CD8-positive, alpha-beta memory T cell (primary cell): ENCODE results near the gene PIP4K2A. TPM values are rescaled to one million over a fixed set of nuclear protein-coding genes. Genes with fewer than 3 reads are reported as not detected.

ENCODE experiments used
- CTCF ChIA-PET: fragments of 350-600 bp; sonication (Branson Sonifier 250); formaldehyde crosslinking; loops from one replicate; lab custom pipeline; 2021; ENCODE audit warnings: antibody characterized with exemption; lab: Charles Lee
- POLR2A ChIA-PET: fragments of 350-600 bp; sonication (Branson Sonifier 250); formaldehyde crosslinking; loops from one replicate; lab custom pipeline; 2021; ENCODE audit warnings: antibody characterized with exemption; lab: Charles Lee
- DNase-seq, 5 donors: peaks; one replicate each; pipeline versions ENCODE4 v3.0.0 to v3.0.0-alpha.2; 2020 to 2022; ENCODE audit warnings: mixed read lengths in 1 of 5
- H3K27ac ChIP-seq: one replicate; pipeline ENCODE4 v1.7.0; 2013; ENCODE audit warnings: low read depth, mild to moderate bottlenecking, low read length, moderate library complexity
- H3K27me3 ChIP-seq: 2 replicates; pipeline ENCODE4 v1.7.0; 2013; ENCODE audit warnings: low read length, mild to moderate bottlenecking; ENCODE audit not compliant: insufficient read depth, poor library complexity, severe bottlenecking
- H3K36me3 ChIP-seq: 2 replicates; pipeline ENCODE4 v1.7.0; 2013; ENCODE audit warnings: mild to moderate bottlenecking, low read length, moderate library complexity; ENCODE audit not compliant: insufficient read depth
- H3K4me1 ChIP-seq: 2 replicates; pipeline ENCODE4 v1.7.0; 2013; ENCODE audit warnings: mild to moderate bottlenecking, low read length, moderate library complexity; ENCODE audit not compliant: insufficient read depth
- H3K4me3 ChIP-seq: 2 replicates; pipeline ENCODE4 v1.7.0; 2013; ENCODE audit warnings: mild to moderate bottlenecking, low read length
- H3K9me3 ChIP-seq: 2 replicates; pipeline ENCODE4 v1.7.0; 2013; ENCODE audit warnings: mild to moderate bottlenecking, low read length
- H3K27ac Mint-ChIP-seq, 8 donors: one replicate each; pipeline ENCODE4 v1.8.0; 2020 to 2021; ENCODE audit warnings: mixed read lengths in 8 of 8, mild to moderate bottlenecking in 6 of 8, inconsistent platforms in 3 of 8, moderate library complexity in 3 of 8
- H3K27me3 Mint-ChIP-seq, 2 donors: one replicate each; pipeline ENCODE4 v1.8.0; 2020 to 2021; ENCODE audit warnings: mixed read lengths in 2 of 2, mild to moderate bottlenecking in 1 of 2, moderate library complexity in 1 of 2
- H3K36me3 Mint-ChIP-seq, 3 donors: one replicate each; pipeline ENCODE4 v1.8.0; 2020 to 2021; ENCODE audit warnings: mixed read lengths in 3 of 3, inconsistent platforms in 1 of 3, mild to moderate bottlenecking in 1 of 3
- H3K4me1 Mint-ChIP-seq, 3 donors: one replicate each; pipeline ENCODE4 v1.8.0; 2020 to 2021; ENCODE audit warnings: mixed read lengths in 3 of 3, inconsistent platforms in 1 of 3, mild to moderate bottlenecking in 1 of 3
- H3K4me3 Mint-ChIP-seq, 7 donors: one replicate each; pipeline ENCODE4 v1.8.0; 2020 to 2021; ENCODE audit warnings: mixed read lengths in 7 of 7, mild to moderate bottlenecking in 6 of 7, moderate library complexity in 4 of 7, inconsistent platforms in 2 of 7
- H3K9me3 Mint-ChIP-seq, 5 donors: one replicate each; pipeline ENCODE4 v1.8.0; 2020 to 2022; ENCODE audit warnings: mixed read lengths in 5 of 5, mild to moderate bottlenecking in 3 of 5, moderate library complexity in 2 of 5, inconsistent platforms in 1 of 5
- polyA plus RNA-seq: library from polyadenylated mRNA; unstranded; fragments of 300-500 nt; fragmentation: Illumina TruSeq; gene quantifications from one replicate; pipeline ENCODE4 v1.2.3, GENCODE V29; 2021
- total RNA-seq, 2 experiments: library from RNA; stranded (reverse); gene quantifications; one replicate each; pipeline ENCODE4 v1.2.3, GENCODE V29; 2021

The PIP4K2A gene
- total and polyA plus RNA-seq, 3 experiments from 2014 or later, result 116 to 130 (median 120) TPM

DNA sequence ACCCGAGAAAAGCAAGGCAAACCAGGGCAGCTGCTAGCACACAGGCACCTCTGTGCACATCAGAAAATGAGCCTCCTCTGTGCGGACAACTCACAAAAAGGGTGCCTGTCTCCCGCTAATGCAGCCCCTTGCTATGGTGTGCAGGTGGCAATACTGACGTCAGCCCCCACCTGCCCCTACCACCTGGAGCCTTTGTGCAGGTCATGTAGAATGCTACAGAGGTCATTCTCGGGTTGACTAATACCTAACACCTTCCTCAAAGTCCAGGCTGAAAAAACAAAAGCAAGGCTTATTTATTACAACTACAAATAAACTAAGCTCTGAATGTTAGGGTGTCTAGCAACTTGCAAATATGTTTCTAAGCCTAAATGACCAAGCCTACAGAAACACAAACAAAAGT lies 13.9 kb downstream of the PIP4K2A start:
- Histone ChIP-seq H3K27ac (no peak overlapping the region), H3K4me1 (peaks cover 92% of the 10 kb centered on the region), H3K9me3 (no peaks in the 10 kb centered on the region), H3K4me3 (peak overlapping the region; percentile 17), H3K27me3 (no peaks in the 10 kb centered on the region), H3K36me3 (no peaks in the 10 kb centered on the region)
- Mint-ChIP-seq H3K27me3 (no peaks in the 10 kb centered on the region), H3K27ac (peak overlapping the region; percentile 19 to 95 (median 87)), H3K9me3 (no peaks in the 10 kb centered on the region), H3K4me1 (peaks cover 89 to 98% (median 98%) of the 10 kb centered on the region in 3 donors), H3K36me3 (peaks cover 4 to 33% (median 9%) of the 10 kb centered on the region in 3 donors), H3K4me3 (peak overlapping the region; percentile 6 to 80 (median 60))
- no peak for DNase-seq
- CTCF ChIA-PET, result interaction anchor here (1.0 to 1.6 kb wide), 5 partner anchors 9 to 127 kb away, joined by 3 to 8 read pairs (median 4); partner anchors contain the start of gene PIP4K2A
- POLR2A ChIA-PET, result interaction anchor here (0.9 to 1.0 kb wide), 2 partner anchors 16 to 42 kb away, joined by 3 read pairs; no protein-coding TSS in a partner anchor

- H3K4me3 Mint-ChIP-seq, result peak overlapping the region in 6 of 7 donors; percentile 35 to 80 (median 57)
- no peak for DNase-seq
- peaks cover 4 to 31% (median 10%) of the 10 kb centered on the region in 3 donors for H3K36me3 Mint-ChIP-seq
- Histone ChIP-seq H3K27me3 (no peaks in the 10 kb centered on the region), H3K4me1 (peaks cover 92% of the 10 kb centered on the region), H3K4me3 (no peak overlapping the region), H3K9me3 (no peaks in the 10 kb centered on the region), H3K27ac (no peak overlapping the region), H3K36me3 (no peaks in the 10 kb centered on the region)
- H3K27ac Mint-ChIP-seq, result peak overlapping the region; percentile 19 to 90 (median 76)
- CTCF ChIA-PET, result interaction anchor here (1.2 to 1.4 kb wide), 2 partner anchors 8 to 16 kb away, joined by 4 to 6 read pairs; no protein-coding TSS in a partner anchor
- H3K4me1 Mint-ChIP-seq, result peaks cover 91 to 98% (median 98%) of the 10 kb centered on the region in 3 donors
- H3K27me3 Mint-ChIP-seq, result no peaks in the 10 kb centered on the region
- H3K9me3 Mint-ChIP-seq, result no peaks in the 10 kb centered on the region
- POLR2A ChIA-PET, result no interaction called here
These were observed 14.4 kb downstream of the PIP4K2A start for GRCh38 chr10:22699976-22700375.

- no peaks in the 10 kb centered on the region for H3K27me3 Mint-ChIP-seq
- ChIA-PET CTCF (interaction anchor here (1.3 kb wide), 1 partner anchor 125 kb away, joined by 4 read pairs; no protein-coding TSS in a partner anchor), POLR2A (interaction anchor here (0.6 kb wide), 2 partner anchors 37 to 381 kb away, joined by 3 read pairs; no protein-coding TSS in a partner anchor)
- Histone ChIP-seq H3K9me3 (no peaks in the 10 kb centered on the region), H3K4me1 (peaks cover 92% of the 10 kb centered on the region), H3K27me3 (no peaks in the 10 kb centered on the region), H3K4me3 (no peak overlapping the region), H3K27ac (no peak overlapping the region), H3K36me3 (no peaks in the 10 kb centered on the region)
- H3K4me1 Mint-ChIP-seq, result peaks cover 91 to 98% (median 98%) of the 10 kb centered on the region in 3 donors
- no peaks in the 10 kb centered on the region for H3K9me3 Mint-ChIP-seq
- H3K27ac Mint-ChIP-seq, result peak overlapping the region; percentile 60 to 91 (median 84)
- no peak for DNase-seq
- peak overlapping the region in 5 of 7 donors; percentile 34 to 85 (median 48) for H3K4me3 Mint-ChIP-seq
- peaks cover 4 to 21% (median 5%) of the 10 kb centered on the region in 3 donors for H3K36me3 Mint-ChIP-seq
These were observed 15.4 kb downstream of the PIP4K2A start for GRCh38 chr10:22698941-22699440.

- Histone ChIP-seq H3K27ac (no peak overlapping the region), H3K4me3 (no peak overlapping the region), H3K27me3 (no peaks in the 10 kb centered on the region), H3K36me3 (no peaks in the 10 kb centered on the region), H3K9me3 (no peaks in the 10 kb centered on the region), H3K4me1 (peaks cover 93% of the 10 kb centered on the region)
- DNase-seq, result no peak
- CTCF ChIA-PET, result no interaction called here
- Mint-ChIP-seq H3K4me3 (peak overlapping the region in 1 of 7 donors; percentile 11), H3K27ac (peak overlapping the region; percentile 15 to 93 (median 50)), H3K4me1 (peaks cover 91 to 98% (median 98%) of the 10 kb centered on the region in 3 donors), H3K36me3 (peaks cover 2 to 17% (median 4%) of the 10 kb centered on the region in 3 donors), H3K9me3 (no peaks in the 10 kb centered on the region), H3K27me3 (no peaks in the 10 kb centered on the region)
- POLR2A ChIA-PET, result no interaction called here
These were observed 16.6 kb downstream of the PIP4K2A start for GRCh38 chr10:22697800-22698199.

DNA sequence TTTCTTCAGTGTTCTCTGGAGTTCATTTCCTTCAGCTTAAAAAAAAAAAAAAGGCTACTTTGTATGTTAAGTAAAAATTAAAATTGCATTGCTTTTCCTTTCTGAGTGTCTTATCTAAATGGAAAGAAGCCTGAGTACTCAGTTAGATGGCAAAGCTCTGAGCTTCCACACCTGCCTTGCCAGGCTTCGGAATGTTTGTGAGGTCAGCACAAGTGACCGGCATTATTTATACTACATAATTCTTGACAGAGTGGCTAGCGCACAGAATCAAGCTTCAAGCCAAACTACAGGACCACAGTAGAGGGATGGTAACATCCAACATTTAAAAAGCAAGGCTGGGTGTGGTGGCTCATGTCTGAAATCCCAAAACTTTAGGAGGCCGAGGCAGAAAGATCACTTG lies 17.3 kb downstream of the PIP4K2A start:
- Histone ChIP-seq H3K27ac (no peak overlapping the region), H3K36me3 (no peaks in the 10 kb centered on the region), H3K9me3 (no peaks in the 10 kb centered on the region), H3K4me3 (no peak overlapping the region), H3K4me1 (peaks cover 93% of the 10 kb centered on the region), H3K27me3 (no peaks in the 10 kb centered on the region)
- Mint-ChIP-seq H3K27ac (peak overlapping the region; percentile 35 to 93 (median 75)), H3K4me1 (peaks cover 91 to 98% (median 98%) of the 10 kb centered on the region in 3 donors), H3K36me3 (peaks cover 0 to 14% (median 2%) of the 10 kb centered on the region in 3 donors), H3K4me3 (peak overlapping the region in 6 of 7 donors; percentile 26 to 60 (median 36)), H3K27me3 (no peaks in the 10 kb centered on the region), H3K9me3 (no peaks in the 10 kb centered on the region)
- POLR2A ChIA-PET, result interaction anchor here (0.7 kb wide), 2 partner anchors 9 to 15 kb away, joined by 5 to 6 read pairs; no protein-coding TSS in a partner anchor
- CTCF ChIA-PET, result no interaction called here
- DNase-seq, result no peak

DNA sequence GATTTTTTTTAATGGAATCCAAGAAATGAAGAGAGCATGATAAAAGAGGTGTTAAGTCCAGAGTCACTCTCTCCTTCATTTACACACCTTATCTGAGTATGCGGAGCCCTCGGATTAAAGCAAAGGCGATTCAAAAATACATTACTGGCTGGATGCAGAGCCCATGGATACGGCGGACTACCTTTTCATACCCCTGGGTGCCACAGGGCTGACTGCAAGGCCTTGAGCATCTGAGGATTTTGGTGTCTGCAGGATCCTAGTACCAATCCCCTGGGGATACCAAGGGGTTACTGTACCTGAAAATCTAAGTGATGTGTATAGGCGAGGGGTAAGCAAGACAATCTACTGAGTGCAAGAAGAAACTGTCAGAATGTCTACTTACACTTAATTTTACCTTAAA lies 20.5 kb downstream of the PIP4K2A start:
- Histone ChIP-seq H3K4me1 (peaks cover 91% of the 10 kb centered on the region), H3K27me3 (no peaks in the 10 kb centered on the region)

DNA sequence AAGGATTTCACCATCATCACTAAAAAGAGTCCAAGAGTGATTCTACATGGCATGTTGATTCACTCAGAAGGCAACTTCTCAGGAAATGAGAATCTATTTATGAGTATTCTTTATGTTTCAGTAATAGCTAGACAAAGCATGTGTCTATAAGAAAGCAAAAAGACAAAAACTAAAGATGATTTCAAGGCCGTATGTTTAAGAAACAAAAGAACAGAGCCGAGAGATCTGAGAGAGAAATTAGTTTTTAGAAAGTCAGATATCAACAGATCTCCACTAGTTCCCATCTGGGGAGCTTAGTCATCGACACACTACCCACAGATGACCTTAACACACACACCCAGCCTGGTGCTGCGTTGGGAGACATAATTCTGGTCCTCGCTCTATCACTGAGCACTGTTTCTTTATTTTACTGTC lies 21.0 kb downstream of the PIP4K2A start:
- H3K27me3 Mint-ChIP-seq, result no peaks in the 10 kb centered on the region
- H3K9me3 ChIP-seq, result no peaks in the 10 kb centered on the region
- no peaks in the 10 kb centered on the region for H3K27me3 ChIP-seq
- no peaks in the 10 kb centered on the region for H3K9me3 Mint-ChIP-seq
- no peaks in the 10 kb centered on the region for H3K36me3 ChIP-seq
- H3K4me3 ChIP-seq, result no peak overlapping the region
- CTCF ChIA-PET, result interaction anchor here (0.9 to 2.9 kb wide), 5 partner anchors 9 to 48 kb away, joined by 3 to 12 read pairs (median 3); no protein-coding TSS in a partner anchor
- peaks cover 93% of the 10 kb centered on the region for H3K4me1 ChIP-seq
- peak overlapping the region; percentile 79 to 98 (median 91) for H3K27ac Mint-ChIP-seq
- H3K36me3 Mint-ChIP-seq, result peaks cover 0 to 11% (median 3%) of the 10 kb centered on the region in 3 donors
- H3K4me3 Mint-ChIP-seq, result peak overlapping the region; percentile 17 to 79 (median 69)
- DNase-seq, result no peak
- peaks cover 95 to 98% (median 98%) of the 10 kb centered on the region in 3 donors for H3K4me1 Mint-ChIP-seq
- POLR2A ChIA-PET, result interaction anchor here (1.4 to 3.2 kb wide), 3 partner anchors 10 to 16 kb away, joined by 4 to 15 read pairs (median 7); no protein-coding TSS in a partner anchor
- peak overlapping the region; percentile 3 for H3K27ac ChIP-seq

More for the DNA sequence above, 20.5 kb downstream of the PIP4K2A start:
- no peak for DNase-seq
- no peaks in the 10 kb centered on the region for H3K36me3 ChIP-seq
- no peak overlapping the region for H3K27ac ChIP-seq
- CTCF ChIA-PET, result interaction anchor here (0.9 to 1.5 kb wide), 4 partner anchors 9 to 48 kb away, joined by 3 to 5 read pairs (median 3); no protein-coding TSS in a partner anchor
- Mint-ChIP-seq H3K36me3 (peaks cover 0 to 11% (median 3%) of the 10 kb centered on the region in 3 donors), H3K4me1 (peaks cover 92 to 98% (median 98%) of the 10 kb centered on the region in 3 donors), H3K4me3 (peak overlapping the region; percentile 17 to 79 (median 69)), H3K27me3 (no peaks in the 10 kb centered on the region), H3K9me3 (no peaks in the 10 kb centered on the region), H3K27ac (peak overlapping the region; percentile 79 to 98 (median 91))
- H3K9me3 ChIP-seq, result no peaks in the 10 kb centered on the region
- POLR2A ChIA-PET, result interaction anchor here (0.5 to 3.2 kb wide), 3 partner anchors 10 to 17 kb away, joined by 3 to 15 read pairs (median 7); no protein-coding TSS in a partner anchor
- no peak overlapping the region for H3K4me3 ChIP-seq
